ENCODE data around the gene PTH1R. TPM values are rescaled to one million over a fixed set of nuclear protein-coding genes. Genes with fewer than 3 reads are reported as not detected.
A peak's percentile ranks its signal among the peaks of the same experiment; 100 is the strongest.

PTH1R gene
- total RNA-seq, 1 donor from 2014 or later: not detected

DNA sequence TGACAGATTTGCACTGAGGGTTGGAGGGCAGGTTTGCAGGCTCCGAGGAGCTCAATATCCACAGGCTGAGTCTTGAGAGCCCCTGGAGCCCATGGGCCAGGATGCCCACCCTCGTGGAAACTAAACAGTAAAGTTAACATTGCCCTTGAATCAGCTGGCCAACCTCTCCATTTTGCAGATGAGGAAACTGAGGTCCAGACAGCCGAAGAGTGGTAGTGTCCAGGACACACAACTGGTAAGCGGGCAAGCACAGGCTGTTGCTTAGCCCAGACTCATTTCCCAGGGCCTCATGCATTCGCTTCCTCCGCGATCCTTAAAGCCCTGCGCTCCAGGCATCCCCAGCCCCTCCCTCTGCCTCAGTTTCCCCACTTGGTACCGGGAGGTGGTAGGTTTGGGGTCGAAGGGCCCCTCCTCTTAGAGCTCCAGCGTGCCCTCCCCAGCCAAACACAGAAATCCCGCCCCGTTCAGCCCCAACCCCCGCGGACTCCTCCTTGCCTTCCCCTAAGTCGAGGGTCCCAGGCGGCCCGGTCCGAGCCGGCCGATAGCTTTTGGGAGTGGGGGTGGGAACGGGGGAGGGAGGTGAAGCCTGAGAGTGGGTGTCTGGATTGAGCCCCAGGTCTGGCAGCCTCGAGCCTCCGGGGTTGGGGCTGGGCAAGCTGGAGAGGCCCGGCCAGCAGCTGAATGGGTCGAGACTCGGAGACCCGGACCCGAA, 3.5 kb downstream of the PTH1R start:
- Histone ChIP-seq H3K9me3 (ENCODE audit: low read depth) (no peaks in the 10 kb centered on the region), H2AFZ (replicated peaks) (peak overlapping the region; percentile 85), H3K27me3 (peaks cover 73% of the 10 kb centered on the region), H3F3A (ENCODE audit: low read depth) (peaks cover 22% of the 10 kb centered on the region), H3K79me2 (ENCODE audit: low read depth) (no peaks in the 10 kb centered on the region), H3K4me2 (peak overlapping the region; percentile 89), H3K27ac (no peak overlapping the region), H3K9ac (no peak overlapping the region), H3K36me3 (no peaks in the 10 kb centered on the region), H3K4me3 (peak overlapping the region; percentile 58), H4K20me1 (ENCODE audit: low read depth) (peaks cover 37% of the 10 kb centered on the region), H3K4me1 (peaks cover 19% of the 10 kb centered on the region)
- no peak for DNase-seq (ENCODE audit: low spot score)
- H3K27ac Mint-ChIP-seq: no peak overlapping the region
- peak overlapping the region; percentile 73 for H3K4me3 Mint-ChIP-seq
- H3K4me1 Mint-ChIP-seq: peaks cover 23% of the 10 kb centered on the region
- no peaks in the 10 kb centered on the region for H3K36me3 Mint-ChIP-seq
- no peaks in the 10 kb centered on the region for H3K9me3 Mint-ChIP-seq
- TF ChIP-seq CTCF (IDR thresholded peaks at IDR 0.05) (no peak), EZH2 (IDR thresholded peaks at IDR 0.05) (peak; percentile 71)
- H3K27me3 Mint-ChIP-seq (ENCODE audit: insufficient read depth, low read depth): peaks cover 34% of the 10 kb centered on the region

GRCh38 chr3:46881596-46882376, 4.3 kb downstream of the PTH1R start:
- H3K4me1 ChIP-seq: peaks cover 19% of the 10 kb centered on the region
- H3K27me3 ChIP-seq: peaks cover 80% of the 10 kb centered on the region
- no peak overlapping the region for H3K9ac ChIP-seq
- H3K36me3 ChIP-seq: no peaks in the 10 kb centered on the region
- H3K36me3 Mint-ChIP-seq: no peaks in the 10 kb centered on the region
- peak overlapping the region; percentile 85 for H2AFZ ChIP-seq (replicated peaks)
- H3K27ac ChIP-seq: no peak overlapping the region
- H3K4me2 ChIP-seq: peak overlapping the region; percentile 89
- peak overlapping the region; percentile 58 for H3K4me3 ChIP-seq
- no peaks in the 10 kb centered on the region for H3K9me3 ChIP-seq (ENCODE audit: low read depth)
- peaks cover 22% of the 10 kb centered on the region for H3F3A ChIP-seq (ENCODE audit: low read depth)
- peak; percentile 81 for TF ChIP-seq EZH2 (IDR thresholded peaks at IDR 0.05)
- TF ChIP-seq CTCF (IDR thresholded peaks at IDR 0.05): no peak
- TF ChIP-seq EZH2phosphoT487 (IDR thresholded peaks at IDR 0.05): peak; percentile 81
- H3K9me3 Mint-ChIP-seq: no peaks in the 10 kb centered on the region
- peaks cover 37% of the 10 kb centered on the region for H4K20me1 ChIP-seq (ENCODE audit: low read depth)
- peak; percentile 72 for DNase-seq (ENCODE audit: low spot score)
- H3K27ac Mint-ChIP-seq: no peak overlapping the region
- H3K4me1 Mint-ChIP-seq: peaks cover 23% of the 10 kb centered on the region
- H3K4me3 Mint-ChIP-seq: peak overlapping the region; percentile 84
- peaks cover 34% of the 10 kb centered on the region for H3K27me3 Mint-ChIP-seq (ENCODE audit: insufficient read depth, low read depth)
- H3K79me2 ChIP-seq (ENCODE audit: low read depth): no peaks in the 10 kb centered on the region

DNA sequence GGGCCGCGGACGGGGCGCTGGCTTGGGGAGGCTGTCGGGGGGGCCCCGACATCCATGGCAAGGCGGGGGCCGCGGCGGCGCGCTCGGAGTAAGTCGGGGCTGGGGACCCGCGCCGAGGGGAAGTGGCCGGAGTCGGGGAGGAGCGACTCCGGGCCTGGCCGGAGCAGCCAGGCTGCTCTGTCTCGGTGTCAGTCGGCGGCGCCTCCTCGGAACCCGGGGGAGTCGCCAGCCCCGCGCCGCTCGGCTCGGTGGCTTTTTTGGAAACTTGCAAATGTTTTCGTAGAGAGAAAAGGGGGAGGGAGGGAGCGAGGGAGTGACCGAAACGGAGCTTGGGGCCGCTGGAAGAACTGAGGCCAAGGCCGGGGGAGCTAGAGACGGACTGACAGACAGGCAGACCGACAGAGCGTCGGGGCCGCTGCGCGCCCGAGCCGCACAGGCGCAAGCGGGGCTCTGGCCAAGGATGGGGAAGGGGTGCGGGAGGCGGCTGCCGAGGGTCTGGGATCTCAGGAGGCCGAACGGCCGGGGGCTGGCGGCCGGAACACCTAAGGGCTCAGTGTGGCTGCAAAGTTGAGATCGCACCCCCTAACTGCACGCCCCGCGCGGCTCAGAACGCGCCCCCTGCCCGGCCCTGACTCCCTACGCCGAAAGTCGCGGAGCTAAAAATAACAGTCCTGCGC, 5.0 kb downstream of the PTH1R start:
- Histone ChIP-seq H3F3A (ENCODE audit: low read depth) (peaks cover 22% of the 10 kb centered on the region), H3K27me3 (peaks cover 88% of the 10 kb centered on the region), H3K27ac (no peak overlapping the region)

More for the DNA sequence above, 5.0 kb downstream of the PTH1R start:
- Histone ChIP-seq H3K9ac (no peak overlapping the region), H3K4me3 (peak overlapping the region; percentile 58), H3K36me3 (no peaks in the 10 kb centered on the region), H3K4me1 (peaks cover 19% of the 10 kb centered on the region), H4K20me1 (ENCODE audit: low read depth) (peaks cover 37% of the 10 kb centered on the region), H3K9me3 (ENCODE audit: low read depth) (no peaks in the 10 kb centered on the region), H2AFZ (replicated peaks) (peak overlapping the region; percentile 85), H3K79me2 (ENCODE audit: low read depth) (no peaks in the 10 kb centered on the region), H3K4me2 (peak overlapping the region; percentile 89)
- H3K27me3 Mint-ChIP-seq (ENCODE audit: insufficient read depth, low read depth): peaks cover 34% of the 10 kb centered on the region
- no peaks in the 10 kb centered on the region for H3K36me3 Mint-ChIP-seq
- peaks cover 23% of the 10 kb centered on the region for H3K4me1 Mint-ChIP-seq
- H3K4me3 Mint-ChIP-seq: peak overlapping the region; percentile 88
- DNase-seq (ENCODE audit: low spot score): peak; percentile 62
- H3K27ac Mint-ChIP-seq: no peak overlapping the region
- no peak for TF ChIP-seq CTCF (IDR thresholded peaks at IDR 0.05)
- TF ChIP-seq EZH2 (IDR thresholded peaks at IDR 0.05): peak; percentile 59
- peak; percentile 59 for TF ChIP-seq EZH2phosphoT487 (IDR thresholded peaks at IDR 0.05)
- H3K9me3 Mint-ChIP-seq: no peaks in the 10 kb centered on the region

All from neural progenitor cell (in vitro differentiated cells).